Fibroblast of the aortic adventitia (primary cell): ENCODE results near the gene KCNQ2. TPM values are rescaled to one million over a fixed set of nuclear protein-coding genes. Genes with fewer than 3 reads are reported as not detected.
"Not testable (repeated sequence)": the region's sequence is repeated elsewhere in the genome, so short reads cannot be mapped to it uniquely, and the experiment has no call there.

Source experiments
- DNase-seq: peaks from one replicate; pipeline ENCODE4 v3.0.0-alpha.2; 2010; ENCODE audit warnings: low read depth
- H3K4me3 ChIP-seq: 2 replicates; pipeline ENCODE4 v1.5.1; 2011; ENCODE audit warnings: low read depth, mild to moderate bottlenecking, control low read depth, low read length, moderate library complexity
- CTCF ChIP-seq: IDR thresholded peaks from 2 replicates; pipeline ENCODE4 v1.5.1; 2011; ENCODE audit warnings: mild to moderate bottlenecking, low read length, control low read depth, inconsistent platforms; ENCODE audit not compliant: insufficient read depth
- total RNA-seq: library from RNA; depleted of rRNA; stranded (reverse); fragments of >200 nt; gene quantifications from 2 replicates; pipeline ENCODE4 v1.2.3, GENCODE V29; 2012; ENCODE audit warnings: low replicate concordance

The KCNQ2 gene
- total RNA-seq, 1 donor, result not detected

DNA sequence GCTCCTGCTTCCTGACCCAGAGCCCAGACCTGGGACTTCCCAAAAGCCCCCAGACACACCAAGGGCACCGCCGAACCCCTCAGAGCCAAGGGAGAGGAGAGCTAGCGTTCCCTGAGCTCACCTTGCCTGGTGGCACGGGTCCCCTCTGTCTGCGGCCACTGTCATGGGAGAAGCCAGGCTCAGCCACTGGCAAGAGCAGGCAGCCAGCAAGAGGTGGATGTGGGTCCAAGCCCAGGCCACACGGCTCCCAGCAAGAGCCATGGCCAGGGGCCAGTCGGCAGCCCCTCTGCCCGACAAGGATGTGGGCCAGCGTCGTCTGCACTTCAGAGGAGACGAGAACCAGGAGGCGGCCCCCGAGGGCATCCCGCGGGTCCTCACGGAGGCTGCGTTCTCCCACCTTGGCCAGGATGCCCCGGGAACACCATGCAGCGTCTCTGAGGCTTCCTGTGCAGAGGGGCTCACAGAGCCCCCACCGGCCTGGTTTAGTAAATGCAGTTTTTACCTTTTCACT is 46.0 kb upstream of the KCNQ2 start:
- no peak for TF ChIP-seq CTCF
- no peak for DNase-seq
- H3K4me3 ChIP-seq, result no peak overlapping the region

- no peak overlapping the region for H3K4me3 ChIP-seq
- DNase-seq, result no peak
- no peak for TF ChIP-seq CTCF
These were observed 45.2 kb upstream of the KCNQ2 start for GRCh38 chr20:63517376-63518309.

DNA sequence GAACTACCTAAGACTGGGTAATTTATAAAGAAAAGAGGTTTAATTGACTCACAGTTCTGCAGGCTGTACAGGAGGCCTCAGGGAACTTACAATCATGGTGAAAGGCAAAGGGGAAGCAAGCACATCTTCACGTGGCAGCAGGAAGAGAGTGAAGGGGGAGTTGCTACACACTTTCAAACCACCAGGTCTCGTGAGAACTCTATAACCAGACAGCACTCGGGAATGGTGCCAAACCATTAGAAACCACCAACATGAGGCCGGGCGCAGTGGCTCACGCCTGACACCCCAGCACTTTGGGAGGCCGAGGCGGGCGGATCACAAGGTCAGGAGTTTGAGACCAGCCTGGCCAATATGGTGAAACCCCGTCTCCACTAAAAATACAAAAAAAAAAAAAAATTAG is 42.1 kb upstream of the KCNQ2 start:
- H3K4me3 ChIP-seq, DNase-seq: not testable (repeated sequence)

GRCh38 chr20:63513207-63513606 is 40.8 kb upstream of the KCNQ2 start:
- TF ChIP-seq CTCF, result no peak
- DNase-seq, result no peak
- H3K4me3 ChIP-seq, result no peak overlapping the region

DNA sequence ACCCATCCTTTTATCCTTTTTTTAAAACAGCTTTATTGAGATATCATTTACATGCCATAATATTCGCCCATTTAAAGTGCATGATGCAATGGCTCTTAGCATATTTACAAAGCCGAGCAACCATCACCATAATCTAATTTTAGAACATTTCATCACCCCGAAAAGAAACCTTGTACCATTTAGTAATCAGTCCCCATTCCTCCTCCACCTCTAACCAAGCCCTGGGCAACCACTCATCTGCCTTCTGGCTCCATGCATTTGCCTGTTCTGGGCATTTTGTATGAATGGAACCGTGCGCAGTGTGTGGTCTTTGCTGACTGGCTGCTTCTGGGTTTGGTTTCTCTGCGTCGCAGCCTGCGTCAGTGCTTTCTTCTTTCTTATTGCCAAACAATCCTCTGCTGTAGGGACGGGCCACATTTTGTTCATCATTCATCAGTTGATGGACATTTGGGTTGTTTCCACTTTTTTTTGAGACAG is 36.7 kb upstream of the KCNQ2 start:
- H3K4me3 ChIP-seq, result no peak overlapping the region
- DNase-seq, result no peak
- no peak for TF ChIP-seq CTCF

GRCh38 chr20:63508072-63508768 is 35.8 kb upstream of the KCNQ2 start:
- H3K4me3 ChIP-seq, result no peak overlapping the region
- no peak for TF ChIP-seq CTCF
- DNase-seq, result no peak

DNA sequence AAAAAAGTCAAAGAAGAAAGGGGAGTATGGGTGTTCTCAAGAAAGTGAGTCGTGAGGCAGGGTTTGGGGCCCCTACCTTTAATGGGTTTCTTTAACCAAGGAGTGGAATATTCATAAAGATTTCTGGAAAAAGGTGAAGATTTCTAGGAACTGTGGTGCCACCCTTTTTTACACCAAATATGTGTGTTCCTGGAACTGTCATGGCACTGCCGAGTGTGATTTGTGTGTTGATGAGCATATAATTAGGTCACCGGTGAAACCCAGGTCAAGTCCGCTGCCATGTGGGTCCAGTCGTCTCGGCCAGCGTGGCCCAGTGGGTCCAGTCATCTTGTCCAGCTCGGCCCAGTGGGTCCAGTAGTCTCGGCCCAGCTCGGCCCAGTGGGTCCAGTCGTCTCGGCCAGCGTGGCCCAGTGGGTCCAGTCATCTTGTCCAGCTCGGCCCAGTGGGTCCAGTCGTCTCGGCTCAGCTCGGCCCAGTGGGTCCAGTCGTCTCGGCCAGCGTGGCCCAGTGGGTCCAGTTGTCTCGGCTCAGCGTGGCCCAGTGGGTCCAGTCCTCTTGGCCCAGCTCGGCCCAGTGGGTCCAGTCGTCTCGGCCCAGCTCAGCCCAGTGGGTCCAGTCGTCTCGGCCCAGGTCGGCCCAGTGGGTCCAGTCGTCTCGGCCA is 34.8 kb upstream of the KCNQ2 start:
- H3K4me3 ChIP-seq, result no peak overlapping the region
- no peak for DNase-seq
- TF ChIP-seq CTCF, result no peak
